Measurements from ENCODE around the gene TTPAL. TPM values are rescaled to one million over a fixed set of nuclear protein-coding genes. Genes with fewer than 3 reads are reported as not detected.

The TTPAL gene
- total and polyA plus RNA-seq, 2 of the 4 experiments (the other 2 are of a cell fraction), result 8.2 to 18.1 TPM

- ATAC-seq (ENCODE audit: low read depth) (no peak), DNase-seq (no peak)
These were observed 26.7 kb upstream of the TTPAL start for GRCh38 chr20:44448753-44449546.

More at GRCh38 chr20:44448753-44449546, 26.7 kb upstream of the TTPAL start:
- H3K9ac ChIP-seq (ENCODE audit: low read depth, low read length), result no peak overlapping the region
- no peaks in the 10 kb centered on the region; the same call in 1 of the 2 replicates for H3K9me3 ChIP-seq (ENCODE audit: control insufficient read depth, insufficient read depth, low read length)
- H4K20me1 ChIP-seq (ENCODE audit: insufficient read depth, low read length), result no peaks in the 10 kb centered on the region
- CTCF ChIA-PET, result no interaction called here
- H3K23ac ChIP-seq (ENCODE audit: low read depth, low read length), result no peak overlapping the region
- H3K4me3 ChIP-seq (ENCODE audit: insufficient read depth, low read depth, low read length), result no peak overlapping the region
- no peak overlapping the region for H2BK20ac ChIP-seq (ENCODE audit: low read depth, low read length)
- H3K9me1 ChIP-seq (ENCODE audit: insufficient read depth, low read length), result no peaks in the 10 kb centered on the region
- dilution Hi-C loops (cut with HindIII; ENCODE audit: low sequenced_read_pairs, unreplicated experiment), result no loop called here
- no peak overlapping the region for H4K8ac ChIP-seq (ENCODE audit: low read depth in 2 of 2, low read length in 2 of 2)
- TF ChIP-seq, protein P1, sequence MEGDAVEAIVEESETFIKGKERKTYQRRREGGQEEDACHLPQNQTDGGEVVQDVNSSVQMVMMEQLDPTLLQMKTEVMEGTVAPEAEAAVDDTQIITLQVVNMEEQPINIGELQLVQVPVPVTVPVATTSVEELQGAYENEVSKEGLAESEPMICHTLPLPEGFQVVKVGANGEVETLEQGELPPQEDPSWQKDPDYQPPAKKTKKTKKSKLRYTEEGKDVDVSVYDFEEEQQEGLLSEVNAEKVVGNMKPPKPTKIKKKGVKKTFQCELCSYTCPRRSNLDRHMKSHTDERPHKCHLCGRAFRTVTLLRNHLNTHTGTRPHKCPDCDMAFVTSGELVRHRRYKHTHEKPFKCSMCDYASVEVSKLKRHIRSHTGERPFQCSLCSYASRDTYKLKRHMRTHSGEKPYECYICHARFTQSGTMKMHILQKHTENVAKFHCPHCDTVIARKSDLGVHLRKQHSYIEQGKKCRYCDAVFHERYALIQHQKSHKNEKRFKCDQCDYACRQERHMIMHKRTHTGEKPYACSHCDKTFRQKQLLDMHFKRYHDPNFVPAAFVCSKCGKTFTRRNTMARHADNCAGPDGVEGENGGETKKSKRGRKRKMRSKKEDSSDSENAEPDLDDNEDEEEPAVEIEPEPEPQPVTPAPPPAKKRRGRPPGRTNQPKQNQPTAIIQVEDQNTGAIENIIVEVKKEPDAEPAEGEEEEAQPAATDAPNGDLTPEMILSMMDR (conservative IDR thresholded peaks at IDR 0.05; ENCODE audit: low read depth, low read length), result peak; percentile 9; the same call in 1 of the 2 replicates
- TF ChIP-seq POLR2A (IDR thresholded peaks at IDR 0.05; ENCODE audit: low read depth, low read length), result no peak
- H2BK15ac ChIP-seq (ENCODE audit: low read depth, low read length), result no peak overlapping the region
- H3K14ac ChIP-seq (replicated peaks; ENCODE audit: low read depth, low read length), result no peak overlapping the region
- H3K27me3 ChIP-seq (ENCODE audit: control insufficient read depth, insufficient read depth, low read length), result peaks cover 34% of the 10 kb centered on the region
- H3K36me3 ChIP-seq (ENCODE audit: control insufficient read depth, insufficient read depth, low read length), result no peaks in the 10 kb centered on the region
- POLR2A ChIA-PET (ENCODE audit: unreplicated experiment), result no interaction called here
- no peak overlapping the region for H2AK9ac ChIP-seq (replicated peaks; ENCODE audit: low read depth, low read length, poor library complexity)
- H2AFZ ChIP-seq (replicated peaks; ENCODE audit: low read length, poor library complexity), result no peak overlapping the region
- no peak overlapping the region for H4K5ac ChIP-seq (ENCODE audit: low read depth, low read length)
- intact Hi-C loops (cut with micrococcal nuclease), result no loop called here
- H3K56ac ChIP-seq (ENCODE audit: extremely low read depth, insufficient read depth, low read length), result no peak overlapping the region
- no TSS peak for BruUV-seq (replicated peaks)
- 50% methylated on average over 2 of the region's 9 CpGs; no CpG with 5 or more reads in 1 of the 2 experiments for WGBS, 2 experiments (ENCODE audit: extremely low coverage in 2 of 2, insufficient read length in 1 of 2)
- in situ Hi-C loops (cut with MboI; ENCODE audit: low sequenced_read_pairs), result no loop called here
- no peaks in the 10 kb centered on the region for H3K79me1 ChIP-seq (ENCODE audit: low read depth in 1 of 2, low read length in 2 of 2)
- no peak overlapping the region for H2AK5ac ChIP-seq (ENCODE audit: low read depth, low read length)
- H3K27ac ChIP-seq (ENCODE audit: insufficient read depth, low read length), result no peak overlapping the region
- no peak overlapping the region for H4K91ac ChIP-seq (ENCODE audit: insufficient read depth, low read depth, low read length)
- H3K4me1 ChIP-seq (ENCODE audit: control insufficient read depth, insufficient read depth, low read length), result peaks cover 2% of the 10 kb centered on the region; the same call in 1 of the 2 replicates
- H3K4ac ChIP-seq (ENCODE audit: low read depth, low read length), result no peak overlapping the region
- no peak overlapping the region for H3K18ac ChIP-seq (ENCODE audit: low read depth, low read length)
- H3K4me2 ChIP-seq (ENCODE audit: low read depth, low read length), result no peak overlapping the region
- H2BK5ac ChIP-seq (ENCODE audit: low read depth, low read length, poor library complexity, severe bottlenecking), result no peak overlapping the region
- no peak overlapping the region for H2BK120ac ChIP-seq (ENCODE audit: low read depth, low read length)

All from IMR-90 (cell line).